C4-2B (cell line): Measurements from ENCODE around the gene RAB15.

ENCODE experiments used
- ZFX ChIP-seq: fragments of 450-650 bp; IDR thresholded peaks from 2 replicates; pipeline ENCODE4 v1.6.1; 2017
- TF ChIP-seq, protein P1 (sequence below): fragments of 450-650 bp; conservative IDR thresholded peaks from 2 replicates; pipeline ENCODE4 v1.5.1; 2017; ENCODE audit warnings: mild to moderate bottlenecking

- TF ChIP-seq, protein P1, sequence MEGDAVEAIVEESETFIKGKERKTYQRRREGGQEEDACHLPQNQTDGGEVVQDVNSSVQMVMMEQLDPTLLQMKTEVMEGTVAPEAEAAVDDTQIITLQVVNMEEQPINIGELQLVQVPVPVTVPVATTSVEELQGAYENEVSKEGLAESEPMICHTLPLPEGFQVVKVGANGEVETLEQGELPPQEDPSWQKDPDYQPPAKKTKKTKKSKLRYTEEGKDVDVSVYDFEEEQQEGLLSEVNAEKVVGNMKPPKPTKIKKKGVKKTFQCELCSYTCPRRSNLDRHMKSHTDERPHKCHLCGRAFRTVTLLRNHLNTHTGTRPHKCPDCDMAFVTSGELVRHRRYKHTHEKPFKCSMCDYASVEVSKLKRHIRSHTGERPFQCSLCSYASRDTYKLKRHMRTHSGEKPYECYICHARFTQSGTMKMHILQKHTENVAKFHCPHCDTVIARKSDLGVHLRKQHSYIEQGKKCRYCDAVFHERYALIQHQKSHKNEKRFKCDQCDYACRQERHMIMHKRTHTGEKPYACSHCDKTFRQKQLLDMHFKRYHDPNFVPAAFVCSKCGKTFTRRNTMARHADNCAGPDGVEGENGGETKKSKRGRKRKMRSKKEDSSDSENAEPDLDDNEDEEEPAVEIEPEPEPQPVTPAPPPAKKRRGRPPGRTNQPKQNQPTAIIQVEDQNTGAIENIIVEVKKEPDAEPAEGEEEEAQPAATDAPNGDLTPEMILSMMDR, result no peak
- TF ChIP-seq ZFX, result no peak
Observed at GRCh38 chr14:64915029-64915424, 57.1 kb downstream of the RAB15 start.
